ENCODE measurements around the gene PARP16.

The PARP16 gene

GRCh38 chr15:65210770-65211481 is 75.8 kb downstream of the PARP16 start, which contains the start of gene CILP:
CILP (minus strand) TSS chr15:65211473; CDS start chr15:65209755, 1,718 bp downstream.
- ChIA-PET POLR2A (interaction anchor here (0.9 kb wide), 1 partner anchor 75 kb away, joined by 3 read pairs; the partner anchor contains the start of gene PARP16), CTCF (interaction anchor here (0.6 to 2.1 kb wide), 5 partner anchors 8 to 125 kb away, joined by 3 to 8 read pairs (median 5); no protein-coding TSS in a partner anchor)
- H3K4me3 ChIP-seq (ENCODE audit: low read depth, low read length), result no peak within 1 kb of the TSS
- TF ChIP-seq SCRT1 (tag by site-specific recombination; IDR thresholded peaks at IDR 0.05; ENCODE audit: borderline replicate concordance), result no peak
- TF ChIP-seq ZBTB20 (tag by site-specific recombination; IDR thresholded peaks at IDR 0.05), result no peak
- no peak for TF ChIP-seq ZBTB48 (tag by site-specific recombination; IDR thresholded peaks at IDR 0.05)
- TF ChIP-seq, protein P1, sequence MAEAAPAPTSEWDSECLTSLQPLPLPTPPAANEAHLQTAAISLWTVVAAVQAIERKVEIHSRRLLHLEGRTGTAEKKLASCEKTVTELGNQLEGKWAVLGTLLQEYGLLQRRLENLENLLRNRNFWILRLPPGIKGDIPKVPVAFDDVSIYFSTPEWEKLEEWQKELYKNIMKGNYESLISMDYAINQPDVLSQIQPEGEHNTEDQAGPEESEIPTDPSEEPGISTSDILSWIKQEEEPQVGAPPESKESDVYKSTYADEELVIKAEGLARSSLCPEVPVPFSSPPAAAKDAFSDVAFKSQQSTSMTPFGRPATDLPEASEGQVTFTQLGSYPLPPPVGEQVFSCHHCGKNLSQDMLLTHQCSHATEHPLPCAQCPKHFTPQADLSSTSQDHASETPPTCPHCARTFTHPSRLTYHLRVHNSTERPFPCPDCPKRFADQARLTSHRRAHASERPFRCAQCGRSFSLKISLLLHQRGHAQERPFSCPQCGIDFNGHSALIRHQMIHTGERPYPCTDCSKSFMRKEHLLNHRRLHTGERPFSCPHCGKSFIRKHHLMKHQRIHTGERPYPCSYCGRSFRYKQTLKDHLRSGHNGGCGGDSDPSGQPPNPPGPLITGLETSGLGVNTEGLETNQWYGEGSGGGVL (tag by site-specific recombination; IDR thresholded peaks at IDR 0.05), result peak; percentile 82
- TF ChIP-seq REPIN1 (tag by site-specific recombination; IDR thresholded peaks at IDR 0.05; ENCODE audit: low read depth), result no peak
- no peak for TF ChIP-seq ZSCAN23 (tag by site-specific recombination; IDR thresholded peaks at IDR 0.05)
- TF ChIP-seq, protein P2, sequence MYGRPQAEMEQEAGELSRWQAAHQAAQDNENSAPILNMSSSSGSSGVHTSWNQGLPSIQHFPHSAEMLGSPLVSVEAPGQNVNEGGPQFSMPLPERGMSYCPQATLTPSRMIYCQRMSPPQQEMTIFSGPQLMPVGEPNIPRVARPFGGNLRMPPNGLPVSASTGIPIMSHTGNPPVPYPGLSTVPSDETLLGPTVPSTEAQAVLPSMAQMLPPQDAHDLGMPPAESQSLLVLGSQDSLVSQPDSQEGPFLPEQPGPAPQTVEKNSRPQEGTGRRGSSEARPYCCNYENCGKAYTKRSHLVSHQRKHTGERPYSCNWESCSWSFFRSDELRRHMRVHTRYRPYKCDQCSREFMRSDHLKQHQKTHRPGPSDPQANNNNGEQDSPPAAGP (tag by site-specific recombination; IDR thresholded peaks at IDR 0.05), result no peak
- TF ChIP-seq KLF9 (tag by site-specific recombination; IDR thresholded peaks at IDR 0.05; ENCODE audit: low read depth), result no peak
- TF ChIP-seq, protein P3, sequence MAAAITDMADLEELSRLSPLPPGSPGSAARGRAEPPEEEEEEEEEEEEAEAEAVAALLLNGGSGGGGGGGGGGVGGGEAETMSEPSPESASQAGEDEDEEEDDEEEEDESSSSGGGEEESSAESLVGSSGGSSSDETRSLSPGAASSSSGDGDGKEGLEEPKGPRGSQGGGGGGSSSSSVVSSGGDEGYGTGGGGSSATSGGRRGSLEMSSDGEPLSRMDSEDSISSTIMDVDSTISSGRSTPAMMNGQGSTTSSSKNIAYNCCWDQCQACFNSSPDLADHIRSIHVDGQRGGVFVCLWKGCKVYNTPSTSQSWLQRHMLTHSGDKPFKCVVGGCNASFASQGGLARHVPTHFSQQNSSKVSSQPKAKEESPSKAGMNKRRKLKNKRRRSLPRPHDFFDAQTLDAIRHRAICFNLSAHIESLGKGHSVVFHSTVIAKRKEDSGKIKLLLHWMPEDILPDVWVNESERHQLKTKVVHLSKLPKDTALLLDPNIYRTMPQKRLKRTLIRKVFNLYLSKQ (tag by site-specific recombination; IDR thresholded peaks at IDR 0.05; ENCODE audit: borderline replicate concordance), result no peak
- TF ChIP-seq, protein P4, sequence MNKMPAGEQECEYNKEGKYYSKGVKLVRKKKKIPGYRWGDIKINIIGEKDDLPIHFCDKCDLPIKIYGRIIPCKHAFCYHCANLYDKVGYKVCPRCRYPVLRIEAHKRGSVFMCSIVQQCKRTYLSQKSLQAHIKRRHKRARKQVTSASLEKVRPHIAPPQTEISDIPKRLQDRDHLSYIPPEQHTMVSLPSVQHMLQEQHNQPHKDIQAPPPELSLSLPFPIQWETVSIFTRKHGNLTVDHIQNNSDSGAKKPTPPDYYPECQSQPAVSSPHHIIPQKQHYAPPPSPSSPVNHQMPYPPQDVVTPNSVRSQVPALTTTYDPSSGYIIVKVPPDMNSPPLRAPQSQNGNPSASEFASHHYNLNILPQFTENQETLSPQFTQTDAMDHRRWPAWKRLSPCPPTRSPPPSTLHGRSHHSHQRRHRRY (tag by site-specific recombination; IDR thresholded peaks at IDR 0.05), result no peak
- peak; percentile 72 for TF ChIP-seq GLIS2 (tag by site-specific recombination; IDR thresholded peaks at IDR 0.05)
- TF ChIP-seq, protein P5, sequence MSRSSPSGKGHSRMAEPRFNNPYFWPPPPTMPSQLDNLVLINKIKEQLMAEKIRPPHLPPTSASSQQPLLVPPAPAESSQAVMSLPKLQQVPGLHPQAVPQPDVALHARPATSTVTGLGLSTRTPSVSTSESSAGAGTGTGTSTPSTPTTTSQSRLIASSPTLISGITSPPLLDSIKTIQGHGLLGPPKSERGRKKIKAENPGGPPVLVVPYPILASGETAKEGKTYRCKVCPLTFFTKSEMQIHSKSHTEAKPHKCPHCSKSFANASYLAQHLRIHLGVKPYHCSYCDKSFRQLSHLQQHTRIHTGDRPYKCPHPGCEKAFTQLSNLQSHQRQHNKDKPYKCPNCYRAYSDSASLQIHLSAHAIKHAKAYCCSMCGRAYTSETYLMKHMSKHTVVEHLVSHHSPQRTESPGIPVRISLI (tag by site-specific recombination; IDR thresholded peaks at IDR 0.05), result no peak
- TF ChIP-seq, protein P6, sequence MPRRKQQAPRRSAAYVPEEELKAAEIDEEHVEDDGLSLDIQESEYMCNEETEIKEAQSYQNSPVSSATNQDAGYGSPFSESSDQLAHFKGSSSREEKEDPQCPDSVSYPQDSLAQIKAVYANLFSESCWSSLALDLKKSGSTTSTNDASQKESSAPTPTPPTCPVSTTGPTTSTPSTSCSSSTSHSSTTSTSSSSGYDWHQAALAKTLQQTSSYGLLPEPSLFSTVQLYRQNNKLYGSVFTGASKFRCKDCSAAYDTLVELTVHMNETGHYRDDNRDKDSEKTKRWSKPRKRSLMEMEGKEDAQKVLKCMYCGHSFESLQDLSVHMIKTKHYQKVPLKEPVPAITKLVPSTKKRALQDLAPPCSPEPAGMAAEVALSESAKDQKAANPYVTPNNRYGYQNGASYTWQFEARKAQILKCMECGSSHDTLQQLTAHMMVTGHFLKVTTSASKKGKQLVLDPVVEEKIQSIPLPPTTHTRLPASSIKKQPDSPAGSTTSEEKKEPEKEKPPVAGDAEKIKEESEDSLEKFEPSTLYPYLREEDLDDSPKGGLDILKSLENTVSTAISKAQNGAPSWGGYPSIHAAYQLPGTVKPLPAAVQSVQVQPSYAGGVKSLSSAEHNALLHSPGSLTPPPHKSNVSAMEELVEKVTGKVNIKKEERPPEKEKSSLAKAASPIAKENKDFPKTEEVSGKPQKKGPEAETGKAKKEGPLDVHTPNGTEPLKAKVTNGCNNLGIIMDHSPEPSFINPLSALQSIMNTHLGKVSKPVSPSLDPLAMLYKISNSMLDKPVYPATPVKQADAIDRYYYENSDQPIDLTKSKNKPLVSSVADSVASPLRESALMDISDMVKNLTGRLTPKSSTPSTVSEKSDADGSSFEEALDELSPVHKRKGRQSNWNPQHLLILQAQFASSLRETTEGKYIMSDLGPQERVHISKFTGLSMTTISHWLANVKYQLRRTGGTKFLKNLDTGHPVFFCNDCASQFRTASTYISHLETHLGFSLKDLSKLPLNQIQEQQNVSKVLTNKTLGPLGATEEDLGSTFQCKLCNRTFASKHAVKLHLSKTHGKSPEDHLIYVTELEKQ (tag by site-specific recombination; IDR thresholded peaks at IDR 0.05; ENCODE audit: borderline replicate concordance), result no peak
- no peak for TF ChIP-seq ZNF704 (tag by site-specific recombination; IDR thresholded peaks at IDR 0.05)
- peak; percentile 97 for TF ChIP-seq GLIS1 (tag by site-specific recombination; IDR thresholded peaks at IDR 0.05)
- no peak for TF ChIP-seq ZFP3 (tag by site-specific recombination; IDR thresholded peaks at IDR 0.05; ENCODE audit: low read depth)
- no peak for TF ChIP-seq ZNF561 (tag by site-specific recombination; IDR thresholded peaks at IDR 0.05; ENCODE audit: borderline replicate concordance)
- peak; percentile 76 for TF ChIP-seq ZIC2 (tag by site-specific recombination; IDR thresholded peaks at IDR 0.05)
- no peaks in the 10 kb centered on the region for H3K9me3 ChIP-seq (ENCODE audit: control insufficient read depth, insufficient read depth, low read depth, low read length)
- H3K4me1 ChIP-seq (ENCODE audit: control insufficient read depth, insufficient read depth, low read length), result no peaks in the 10 kb centered on the region
- H3K27ac ChIP-seq (ENCODE audit: extremely low read depth, low read depth, low read length), result no peak within 1 kb of the TSS
- H3K36me3 ChIP-seq (ENCODE audit: control insufficient read depth in 2 of 2, insufficient read depth in 1 of 2, low read length in 2 of 2), result no peaks in the 10 kb centered on the region
